Activated B cell treated with CpG ODN at 0.5 μM for 24 hours (primary cell): ENCODE measurements around the gene ROS1. TPM values are rescaled to one million over a fixed set of nuclear protein-coding genes. Genes with fewer than 3 reads are reported as not detected.
"Not testable (repeated sequence)": the region's sequence is repeated elsewhere in the genome, so short reads cannot be mapped to it uniquely, and the experiment has no call there.

Experiments used
- ATAC-seq: fragments of 200-7000 bp; cut with Tn5 transposase; one replicate; pipeline ENCODE4 v1.10.0; 2021; ENCODE audit warnings: low read depth, mild to moderate bottlenecking, moderate library complexity
- CTCF ChIA-PET: fragments of 350-600 bp; sonication (Branson Sonifier 250); formaldehyde crosslinking; loops from one replicate; lab custom pipeline; 2021; ENCODE audit warnings: antibody characterized with exemption; lab: Charles Lee
- POLR2A ChIA-PET: fragments of 350-600 bp; sonication (Branson Sonifier 250); formaldehyde crosslinking; loops from one replicate; lab custom pipeline; 2021; ENCODE audit warnings: antibody characterized with exemption; lab: Charles Lee
- DNase-seq: peaks from one replicate; pipeline ENCODE4 v3.0.0; 2022
- H3K27ac Mint-ChIP-seq: one replicate; pipeline ENCODE4 v1.8.0; 2020; ENCODE audit warnings: mixed read lengths
- H3K27me3 Mint-ChIP-seq: one replicate; pipeline ENCODE4 v1.8.0; 2021; ENCODE audit warnings: mixed read lengths
- H3K36me3 Mint-ChIP-seq: one replicate; pipeline ENCODE4 v1.8.0; 2021; ENCODE audit warnings: low read depth, mixed read lengths
- H3K4me1 Mint-ChIP-seq: one replicate; pipeline ENCODE4 v1.8.0; 2021; ENCODE audit warnings: mixed read lengths
- H3K4me3 Mint-ChIP-seq: one replicate; pipeline ENCODE4 v1.8.0; 2020; ENCODE audit warnings: mild to moderate bottlenecking, mixed read lengths
- H3K9me3 Mint-ChIP-seq: one replicate; pipeline ENCODE4 v1.8.0; 2020; ENCODE audit warnings: mixed read lengths
- CTCF ChIP-seq: fragments of 200-600 bp; IDR thresholded peaks from one replicate; pipeline ENCODE4 v1.8.0; 2022; ENCODE audit warnings: antibody characterized with exemption, mild to moderate bottlenecking
- intact Hi-C: fragments of 100-400 bp; cut with micrococcal nuclease; formaldehyde crosslinking; loops from one replicate; pipeline ENCODE4 v1.15.1; 2024
- total RNA-seq: library from RNA; stranded (reverse); gene quantifications from 2 replicates; pipeline ENCODE4 v1.2.3, GENCODE V29; 2022

Gene ROS1
- total RNA-seq, 1 donor from 2014 or later: not detected

- POLR2A ChIA-PET: no interaction called here
Measured at GRCh38 chr6:117373211-117373813, 52.4 kb downstream of the ROS1 start.

GRCh38 chr6:117372289-117372688 lies 53.5 kb downstream of the ROS1 start:
- POLR2A ChIA-PET, intact Hi-C loops: not testable (repeated sequence)

More at GRCh38 chr6:117373211-117373813, 52.4 kb downstream of the ROS1 start:
- intact Hi-C loops: no loop called here
- CTCF ChIA-PET: no interaction called here
- DNase-seq (no peak), ATAC-seq (no peak)
- H3K9me3 Mint-ChIP-seq: peaks cover 4% of the 10 kb centered on the region
- H3K4me1 Mint-ChIP-seq: no peaks in the 10 kb centered on the region
- H3K36me3 Mint-ChIP-seq: no peaks in the 10 kb centered on the region
- TF ChIP-seq CTCF: no peak
- H3K27me3 Mint-ChIP-seq: no peaks in the 10 kb centered on the region
- H3K27ac Mint-ChIP-seq: no peak overlapping the region
- H3K4me3 Mint-ChIP-seq: no peak overlapping the region

GRCh38 chr6:117371492-117371891 lies 54.2 kb downstream of the ROS1 start:
- no peak for TF ChIP-seq CTCF
- Mint-ChIP-seq H3K9me3 (peaks cover 4% of the 10 kb centered on the region), H3K4me1 (no peaks in the 10 kb centered on the region), H3K4me3 (no peak overlapping the region), H3K36me3 (no peaks in the 10 kb centered on the region), H3K27me3 (no peaks in the 10 kb centered on the region), H3K27ac (no peak overlapping the region)
- ATAC-seq (no peak), DNase-seq (no peak)
- intact Hi-C loops: no loop called here
- ChIA-PET POLR2A (no interaction called here), CTCF (no interaction called here)

More at GRCh38 chr6:117372289-117372688, 53.5 kb downstream of the ROS1 start:
- ATAC-seq, DNase-seq, H3K27ac Mint-ChIP-seq, CTCF ChIA-PET, H3K9me3 Mint-ChIP-seq, H3K4me3 Mint-ChIP-seq, H3K4me1 Mint-ChIP-seq, H3K36me3 Mint-ChIP-seq, H3K27me3 Mint-ChIP-seq: not testable (repeated sequence)

- TF ChIP-seq CTCF: no peak
- ChIA-PET CTCF (no interaction called here), POLR2A (no interaction called here)
- Mint-ChIP-seq H3K4me3 (no peak overlapping the region), H3K36me3 (no peaks in the 10 kb centered on the region), H3K27me3 (peaks cover 4% of the 10 kb centered on the region), H3K27ac (no peak overlapping the region), H3K4me1 (no peaks in the 10 kb centered on the region), H3K9me3 (no peaks in the 10 kb centered on the region)
- ATAC-seq: no peak
- no peak for DNase-seq
- intact Hi-C loops: no loop called here
Measured at GRCh38 chr6:117359581-117359980, 66.2 kb downstream of the ROS1 start.

GRCh38 chr6:117354671-117355070 lies 71.1 kb downstream of the ROS1 start:
- CTCF ChIA-PET: no interaction called here
- no peak for TF ChIP-seq CTCF
- Mint-ChIP-seq H3K4me1 (no peaks in the 10 kb centered on the region), H3K9me3 (no peaks in the 10 kb centered on the region), H3K4me3 (no peak overlapping the region), H3K27me3 (peaks cover 11% of the 10 kb centered on the region), H3K36me3 (no peaks in the 10 kb centered on the region), H3K27ac (no peak overlapping the region)
- no peak for DNase-seq
- intact Hi-C loops: no loop called here
- POLR2A ChIA-PET: no interaction called here
- no peak for ATAC-seq
